HL-60 (cell line): ENCODE results near the gene CYB5R2.

Experiments
- GABPA ChIP-seq: IDR thresholded peaks from 2 replicates; pipeline ENCODE4 v1.6.1; 2012; ENCODE audit warnings: low read depth
- POLR2AphosphoS5 ChIP-seq: IDR thresholded peaks from 2 replicates; pipeline ENCODE4 v1.6.1; 2012; ENCODE audit warnings: low read depth
- SPI1 ChIP-seq: IDR thresholded peaks from 2 replicates; pipeline ENCODE4 v1.6.1; 2012; ENCODE audit warnings: low read depth, mild to moderate bottlenecking, borderline replicate concordance
- TF ChIP-seq, protein P1 (sequence below): IDR thresholded peaks from one replicate; pipeline ENCODE4 v1.5.1; 2011; ENCODE audit warnings: low read length, control low read depth, inconsistent platforms; ENCODE audit not compliant: insufficient read depth
- TF ChIP-seq, protein P2 (sequence below): IDR thresholded peaks from 2 replicates; pipeline ENCODE4 v1.6.1; 2012; ENCODE audit warnings: low read depth; ENCODE audit not compliant: insufficient replicate concordance

DNA sequence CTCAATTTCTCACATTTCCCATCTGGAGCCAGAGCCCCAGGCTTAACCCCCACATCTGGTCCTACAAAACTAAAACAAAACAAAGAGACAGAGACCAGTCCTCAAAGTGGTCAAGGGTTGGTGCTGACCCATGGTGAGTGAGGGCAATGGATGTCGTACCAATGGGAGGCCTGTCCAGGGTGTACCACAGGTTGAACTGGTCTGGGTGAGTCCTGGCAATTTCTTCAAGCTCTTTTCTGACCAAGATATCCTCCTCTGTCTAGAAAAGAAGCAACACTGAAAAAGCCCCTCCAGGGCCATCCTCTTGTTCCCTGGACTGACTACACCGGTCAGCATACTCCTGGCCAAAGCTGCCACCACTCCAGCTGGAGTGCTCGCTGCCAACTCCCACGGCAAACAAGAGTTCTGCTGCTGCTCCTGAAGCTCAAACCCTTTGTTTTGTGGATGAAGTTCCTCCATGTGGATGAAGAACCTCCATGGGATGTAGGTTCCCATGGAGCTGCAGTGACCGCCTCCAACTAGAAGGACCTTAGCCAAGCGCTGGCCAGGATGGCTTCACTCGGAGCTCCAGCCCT is 6.9 kb downstream of the CYB5R2 start:
- TF ChIP-seq, protein P1, sequence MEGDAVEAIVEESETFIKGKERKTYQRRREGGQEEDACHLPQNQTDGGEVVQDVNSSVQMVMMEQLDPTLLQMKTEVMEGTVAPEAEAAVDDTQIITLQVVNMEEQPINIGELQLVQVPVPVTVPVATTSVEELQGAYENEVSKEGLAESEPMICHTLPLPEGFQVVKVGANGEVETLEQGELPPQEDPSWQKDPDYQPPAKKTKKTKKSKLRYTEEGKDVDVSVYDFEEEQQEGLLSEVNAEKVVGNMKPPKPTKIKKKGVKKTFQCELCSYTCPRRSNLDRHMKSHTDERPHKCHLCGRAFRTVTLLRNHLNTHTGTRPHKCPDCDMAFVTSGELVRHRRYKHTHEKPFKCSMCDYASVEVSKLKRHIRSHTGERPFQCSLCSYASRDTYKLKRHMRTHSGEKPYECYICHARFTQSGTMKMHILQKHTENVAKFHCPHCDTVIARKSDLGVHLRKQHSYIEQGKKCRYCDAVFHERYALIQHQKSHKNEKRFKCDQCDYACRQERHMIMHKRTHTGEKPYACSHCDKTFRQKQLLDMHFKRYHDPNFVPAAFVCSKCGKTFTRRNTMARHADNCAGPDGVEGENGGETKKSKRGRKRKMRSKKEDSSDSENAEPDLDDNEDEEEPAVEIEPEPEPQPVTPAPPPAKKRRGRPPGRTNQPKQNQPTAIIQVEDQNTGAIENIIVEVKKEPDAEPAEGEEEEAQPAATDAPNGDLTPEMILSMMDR: no peak
- TF ChIP-seq, protein P2, sequence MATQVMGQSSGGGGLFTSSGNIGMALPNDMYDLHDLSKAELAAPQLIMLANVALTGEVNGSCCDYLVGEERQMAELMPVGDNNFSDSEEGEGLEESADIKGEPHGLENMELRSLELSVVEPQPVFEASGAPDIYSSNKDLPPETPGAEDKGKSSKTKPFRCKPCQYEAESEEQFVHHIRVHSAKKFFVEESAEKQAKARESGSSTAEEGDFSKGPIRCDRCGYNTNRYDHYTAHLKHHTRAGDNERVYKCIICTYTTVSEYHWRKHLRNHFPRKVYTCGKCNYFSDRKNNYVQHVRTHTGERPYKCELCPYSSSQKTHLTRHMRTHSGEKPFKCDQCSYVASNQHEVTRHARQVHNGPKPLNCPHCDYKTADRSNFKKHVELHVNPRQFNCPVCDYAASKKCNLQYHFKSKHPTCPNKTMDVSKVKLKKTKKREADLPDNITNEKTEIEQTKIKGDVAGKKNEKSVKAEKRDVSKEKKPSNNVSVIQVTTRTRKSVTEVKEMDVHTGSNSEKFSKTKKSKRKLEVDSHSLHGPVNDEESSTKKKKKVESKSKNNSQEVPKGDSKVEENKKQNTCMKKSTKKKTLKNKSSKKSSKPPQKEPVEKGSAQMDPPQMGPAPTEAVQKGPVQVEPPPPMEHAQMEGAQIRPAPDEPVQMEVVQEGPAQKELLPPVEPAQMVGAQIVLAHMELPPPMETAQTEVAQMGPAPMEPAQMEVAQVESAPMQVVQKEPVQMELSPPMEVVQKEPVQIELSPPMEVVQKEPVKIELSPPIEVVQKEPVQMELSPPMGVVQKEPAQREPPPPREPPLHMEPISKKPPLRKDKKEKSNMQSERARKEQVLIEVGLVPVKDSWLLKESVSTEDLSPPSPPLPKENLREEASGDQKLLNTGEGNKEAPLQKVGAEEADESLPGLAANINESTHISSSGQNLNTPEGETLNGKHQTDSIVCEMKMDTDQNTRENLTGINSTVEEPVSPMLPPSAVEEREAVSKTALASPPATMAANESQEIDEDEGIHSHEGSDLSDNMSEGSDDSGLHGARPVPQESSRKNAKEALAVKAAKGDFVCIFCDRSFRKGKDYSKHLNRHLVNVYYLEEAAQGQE: no peak
- no peak for TF ChIP-seq POLR2AphosphoS5
- TF ChIP-seq GABPA: no peak
- TF ChIP-seq SPI1: no peak
